GM12873 (cell line): Measurements from ENCODE around the gene TRMT44.

Experiments used
- CTCF ChIP-seq: IDR thresholded peaks from 2 replicates; pipeline ENCODE4 v1.5.1; 2012; ENCODE audit warnings: low read depth, mild to moderate bottlenecking, moderate library complexity, low read length, control low read depth; ENCODE audit not compliant: insufficient read depth; ENCODE audit errors: missing control alignments

Gene TRMT44

GRCh38 chr4:8439168-8439567 lies 1.4 kb upstream of the TRMT44 start:
- no peak for TF ChIP-seq CTCF

- no peak for TF ChIP-seq CTCF
These were observed 574 bp upstream of the TRMT44 start for GRCh38 chr4:8439914-8440491.

GRCh38 chr4:8441499-8442091 lies 1.0 kb downstream of the TRMT44 start:
- no peak for TF ChIP-seq CTCF

GRCh38 chr4:8442596-8443358 lies 2.2 kb downstream of the TRMT44 start:
- TF ChIP-seq CTCF = no peak

GRCh38 chr4:8443801-8444200 lies 3.2 kb downstream of the TRMT44 start:
- TF ChIP-seq CTCF = no peak

GRCh38 chr4:8446122-8446521 lies 5.5 kb downstream of the TRMT44 start:
- TF ChIP-seq CTCF = no peak

GRCh38 chr4:8451440-8452182 lies 11.0 kb downstream of the TRMT44 start:
- no peak for TF ChIP-seq CTCF
